Small intestine (tissue), 7 donors: ENCODE results near the gene SOX6. TPM values are rescaled to one million over a fixed set of nuclear protein-coding genes. Genes with fewer than 3 reads are reported as not detected.
A peak's percentile ranks its signal among the peaks of the same experiment; 100 is the strongest.

Experiments
- DNase-seq, 2 donors: peaks; one replicate each; pipeline versions ENCODE4 v3.0.0 to v3.0.0-alpha.2; 2013
- FAIRE-seq: peaks from 2 replicates; lab custom pipeline; 2012; peaks lifted over from hg19 to GRCh38; lab: Jason Lieb, UNC
- H3K27ac ChIP-seq, 3 donors: one replicate each; pipeline ENCODE4 v1.5.1; 2013; ENCODE audit warnings: low read length in 2 of 3, mild to moderate bottlenecking in 2 of 3, control low read depth in 1 of 3, inconsistent platforms in 1 of 3, low read depth in 1 of 3, moderate library complexity in 1 of 3
- H3K27me3 ChIP-seq, 3 donors: one replicate each; pipeline ENCODE4 v1.6.1; 2013; ENCODE audit warnings: low read length in 3 of 3, inconsistent platforms in 1 of 3; ENCODE audit not compliant: control insufficient read depth in 3 of 3, insufficient read depth in 3 of 3
- H3K36me3 ChIP-seq, 3 donors: one replicate each; pipeline ENCODE4 v1.6.1; 2013; ENCODE audit warnings: low read length in 3 of 3, inconsistent platforms in 1 of 3, low read depth in 1 of 3, mild to moderate bottlenecking in 1 of 3, moderate library complexity in 1 of 3; ENCODE audit not compliant: control insufficient read depth in 3 of 3, insufficient read depth in 2 of 3
- H3K4me1 ChIP-seq, 3 donors: one replicate each; pipeline ENCODE4 v1.6.1; 2013; ENCODE audit warnings: low read length in 2 of 3, inconsistent platforms in 1 of 3, low read depth in 1 of 3, mild to moderate bottlenecking in 1 of 3, moderate library complexity in 1 of 3; ENCODE audit not compliant: control insufficient read depth in 3 of 3, insufficient read depth in 2 of 3
- H3K4me3 ChIP-seq, 3 donors: one replicate each; pipeline ENCODE4 v1.5.1; 2013; ENCODE audit warnings: low read length in 3 of 3, control low read depth in 1 of 3, inconsistent platforms in 1 of 3, low read depth in 1 of 3, mild to moderate bottlenecking in 1 of 3, moderate library complexity in 1 of 3
- H3K9me3 ChIP-seq, 2 donors: one replicate each; pipeline ENCODE4 v1.6.1; 2013; ENCODE audit warnings: low read depth in 1 of 2, low read length in 1 of 2; ENCODE audit not compliant: control insufficient read depth in 2 of 2, insufficient read depth in 1 of 2
- WGBS, 3 donors: extraction: QIAGEN DNeasy Blood & Tissue Kit; methylation state at CpG; one replicate each; pipeline ENCODE4 v1.1.7; 2013; 5-methylcytosine and 5-hydroxymethylcytosine counted together
- polyA plus RNA-seq, 4 donors: library from polyadenylated mRNA; stranded (reverse) in 3 of 4; unstranded in 1 of 4; fragments of 200-250 nt in 3 of 4; fragments of 120-200 nt in 1 of 4; gene quantifications; one replicate each; pipeline versions ENCODE4 v1.2.1 to v1.2.3, GENCODE V29; 2013
- donor health status: healthy with polysubstance abuse.
- donor health status: control.
- donor health status: control.
- donor health status: Bipolar disorder and iron deficiency.
- donor health status: healthy.

The SOX6 gene
- polyA plus RNA-seq, 4 donors: 4.6 to 52.4 (median 7.7) TPM

DNA sequence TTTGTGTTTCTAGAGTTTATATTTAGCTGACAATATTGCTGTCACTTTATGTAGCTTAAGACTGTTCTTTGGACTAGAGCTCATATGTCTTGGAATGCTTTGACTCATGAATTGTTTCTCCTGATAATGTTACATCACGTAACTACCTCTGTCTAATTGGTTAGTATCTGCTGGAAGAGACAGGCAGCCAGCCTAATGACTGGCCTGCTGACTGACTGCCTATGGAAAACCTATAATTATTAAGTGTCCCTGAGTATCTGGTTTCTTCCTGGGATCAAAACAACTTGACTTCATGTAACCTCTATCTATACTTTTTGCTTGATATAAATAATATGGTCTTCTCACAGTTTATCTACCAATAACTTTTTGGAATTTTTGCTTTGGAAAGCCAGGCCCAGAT, 9.4 kb downstream of the SOX6 start:
- H3K27me3 ChIP-seq: no peaks in the 10 kb centered on the region
- DNase-seq: peak; percentile 77 to 84
- H3K27ac ChIP-seq: peak overlapping the region in 2 of 3 donors; percentile 20 to 90
- peaks cover 0 to 15% (median 2%) of the 10 kb centered on the region in 3 donors for H3K4me1 ChIP-seq
- H3K4me3 ChIP-seq: no peak overlapping the region
- WGBS, 3 donors: 19 to 65% (median 38%) methylated on average over 1 of the region's 1 CpG
- H3K36me3 ChIP-seq: no peaks in the 10 kb centered on the region
- H3K9me3 ChIP-seq: no peaks in the 10 kb centered on the region
- FAIRE-seq: no peak

DNA sequence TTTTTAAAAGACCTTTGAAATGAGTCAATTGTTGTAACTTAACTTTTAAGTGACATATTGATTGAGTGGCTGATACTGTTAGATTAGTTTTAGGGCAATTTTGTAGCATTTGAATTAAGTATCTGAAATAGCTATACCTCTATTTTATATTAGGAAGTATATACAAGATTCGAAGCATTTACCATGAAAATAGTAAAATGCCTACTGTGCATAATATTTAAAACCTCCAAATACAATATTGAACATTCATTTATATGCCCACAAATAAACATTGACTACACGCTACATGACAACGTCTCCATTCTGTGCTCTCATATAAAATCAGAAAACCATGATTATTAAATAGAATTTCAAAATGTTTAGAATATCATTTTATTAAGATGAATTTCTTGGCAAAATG, 14.5 kb downstream of the SOX6 start:
- Histone ChIP-seq H3K36me3 (peaks cover 0 to 2% (median 0%) of the 10 kb centered on the region in 3 donors), H3K9me3 (no peaks in the 10 kb centered on the region), H3K27me3 (no peaks in the 10 kb centered on the region), H3K4me3 (no peak overlapping the region), H3K27ac (no peak overlapping the region), H3K4me1 (peaks cover 0 to 30% (median 2%) of the 10 kb centered on the region in 3 donors)
- DNase-seq (no peak), FAIRE-seq (peak; percentile 26)
- whole genome bisulfite sequencing, 3 donors: 92 to 98% (median 94%) methylated on average over 3 of the region's 3 CpGs

DNA sequence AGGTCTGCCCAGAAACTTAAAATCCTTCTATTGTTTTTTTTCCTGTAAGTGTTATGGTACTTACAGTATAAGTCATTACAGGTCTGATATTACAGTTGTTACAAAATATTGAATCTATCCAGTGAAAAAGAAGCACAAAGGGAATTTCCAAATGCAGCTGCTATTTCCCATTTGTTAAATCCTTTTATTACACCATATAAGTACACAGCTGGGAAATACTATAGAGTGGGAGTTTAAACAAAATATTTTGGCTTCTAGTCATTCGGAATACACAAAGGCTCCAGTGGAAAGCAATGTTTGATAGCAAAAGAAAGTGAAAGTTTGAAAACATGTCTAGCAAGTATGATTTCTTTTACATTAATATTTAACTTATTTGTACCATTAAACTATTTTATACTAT, 18.0 kb downstream of the SOX6 start:
- 20 to 38% (median 25%) methylated on average over 1 of the region's 1 CpG for WGBS, 3 donors
- DNase-seq: peak; percentile 26 to 28
- Histone ChIP-seq H3K4me1 (peaks cover 0 to 32% (median 0%) of the 10 kb centered on the region in 3 donors), H3K36me3 (peaks cover 0 to 2% (median 0%) of the 10 kb centered on the region in 3 donors), H3K27me3 (no peaks in the 10 kb centered on the region), H3K27ac (no peak overlapping the region), H3K4me3 (no peak overlapping the region), H3K9me3 (no peaks in the 10 kb centered on the region)
- no peak for FAIRE-seq

DNA sequence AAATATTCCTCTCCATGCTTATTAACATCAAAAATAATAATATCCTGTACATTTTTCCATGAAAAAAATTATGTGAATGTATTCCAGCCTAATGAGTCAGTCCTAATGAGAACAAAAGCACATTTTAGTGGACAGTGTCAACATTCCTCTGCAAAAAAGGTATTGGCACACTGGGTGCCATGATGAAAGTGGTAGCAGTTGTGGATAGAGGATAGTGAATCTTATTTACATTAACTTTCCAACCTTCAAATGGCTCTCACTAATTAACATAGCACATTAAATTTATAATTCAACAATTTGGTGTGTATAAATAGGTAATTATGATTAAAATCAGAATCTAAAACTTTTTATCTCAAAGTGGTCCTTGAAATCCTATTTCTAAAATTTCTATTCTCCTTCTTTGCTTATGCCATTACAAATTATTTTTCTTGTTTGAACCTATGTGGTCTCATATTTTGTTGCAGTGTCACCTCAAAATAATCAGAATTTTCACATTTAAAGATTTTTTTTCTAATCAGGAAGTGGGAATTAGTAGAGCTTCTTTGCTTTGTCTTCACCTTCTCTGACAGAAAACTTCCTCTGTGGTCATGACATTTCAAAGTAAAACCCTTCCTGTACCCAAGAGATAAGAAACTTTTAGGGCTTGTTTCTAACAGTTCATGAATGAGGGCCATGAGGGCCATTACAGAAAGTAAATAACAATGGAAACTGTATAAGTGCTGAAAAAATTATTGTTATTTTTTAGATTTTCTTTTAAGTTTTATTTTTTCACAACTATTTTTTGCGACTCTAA, 18.7 kb downstream of the SOX6 start:
- peaks cover 0 to 32% (median 0%) of the 10 kb centered on the region in 3 donors for H3K4me1 ChIP-seq
- H3K4me3 ChIP-seq: no peak overlapping the region
- no peaks in the 10 kb centered on the region for H3K27me3 ChIP-seq
- DNase-seq (no peak), FAIRE-seq (no peak)
- no peaks in the 10 kb centered on the region for H3K9me3 ChIP-seq
- H3K36me3 ChIP-seq: peaks cover 0 to 2% (median 0%) of the 10 kb centered on the region in 3 donors
- 78 to 89% (median 88%) methylated on average over 1 of the region's 1 CpG for WGBS, 3 donors
- H3K27ac ChIP-seq: peak overlapping the region in 1 of 3 donors; percentile 36

DNA sequence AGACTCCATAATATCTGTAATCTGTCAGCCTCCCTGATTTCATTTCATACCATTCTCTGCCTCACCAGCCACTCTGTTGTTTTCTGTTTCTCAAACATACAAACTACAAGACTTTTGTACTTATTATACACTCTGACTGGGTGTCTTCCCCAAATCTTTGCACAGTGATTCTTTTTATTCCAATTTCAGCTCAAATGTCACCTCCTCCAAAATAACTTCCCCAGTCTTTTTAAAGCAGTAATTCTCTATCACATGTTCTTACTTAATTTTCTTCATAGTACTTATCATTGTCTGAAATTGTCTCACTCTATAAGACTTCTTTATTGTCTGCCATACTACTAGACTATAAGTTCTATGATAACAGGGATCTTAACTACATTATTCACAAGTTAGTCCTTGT, 19.6 kb downstream of the SOX6 start:
- no peak for FAIRE-seq
- H3K4me3 ChIP-seq: no peak overlapping the region
- peaks cover 0 to 32% (median 0%) of the 10 kb centered on the region in 3 donors for H3K4me1 ChIP-seq
- H3K9me3 ChIP-seq: no peaks in the 10 kb centered on the region
- H3K27me3 ChIP-seq: no peaks in the 10 kb centered on the region
- no peak for DNase-seq
- peak overlapping the region in 1 of 3 donors; percentile 76 for H3K27ac ChIP-seq
- peaks cover 0 to 2% (median 0%) of the 10 kb centered on the region in 3 donors for H3K36me3 ChIP-seq

DNA sequence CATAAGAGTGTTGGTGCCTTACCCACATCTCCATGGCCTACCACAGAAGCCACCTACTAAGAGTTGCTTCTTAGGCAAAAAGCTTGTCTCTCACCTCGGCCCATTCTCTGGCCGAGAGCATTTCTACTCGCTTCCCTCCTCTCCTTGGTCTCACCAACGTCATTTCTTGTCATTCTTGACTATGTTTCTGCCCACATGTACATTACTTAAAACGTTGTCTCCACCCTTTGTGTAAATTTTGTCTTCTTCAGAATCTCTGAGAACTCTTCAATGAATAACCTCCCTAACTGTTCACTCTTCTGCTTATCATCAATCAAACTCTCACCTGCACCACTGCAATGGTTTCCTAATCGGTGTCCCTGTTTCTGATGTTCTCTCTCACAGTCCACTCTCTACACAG, 20.1 kb downstream of the SOX6 start:
- DNase-seq (no peak), FAIRE-seq (no peak)
- Histone ChIP-seq H3K9me3 (no peaks in the 10 kb centered on the region), H3K27ac (peak overlapping the region in 1 of 3 donors; percentile 76), H3K4me3 (no peak overlapping the region), H3K27me3 (no peaks in the 10 kb centered on the region), H3K36me3 (peaks cover 0 to 2% (median 0%) of the 10 kb centered on the region in 3 donors), H3K4me1 (peaks cover 0 to 32% (median 0%) of the 10 kb centered on the region in 3 donors)
- WGBS, 3 donors: 41 to 69% (median 49%) methylated on average over 6 of the region's 6 CpGs

DNA sequence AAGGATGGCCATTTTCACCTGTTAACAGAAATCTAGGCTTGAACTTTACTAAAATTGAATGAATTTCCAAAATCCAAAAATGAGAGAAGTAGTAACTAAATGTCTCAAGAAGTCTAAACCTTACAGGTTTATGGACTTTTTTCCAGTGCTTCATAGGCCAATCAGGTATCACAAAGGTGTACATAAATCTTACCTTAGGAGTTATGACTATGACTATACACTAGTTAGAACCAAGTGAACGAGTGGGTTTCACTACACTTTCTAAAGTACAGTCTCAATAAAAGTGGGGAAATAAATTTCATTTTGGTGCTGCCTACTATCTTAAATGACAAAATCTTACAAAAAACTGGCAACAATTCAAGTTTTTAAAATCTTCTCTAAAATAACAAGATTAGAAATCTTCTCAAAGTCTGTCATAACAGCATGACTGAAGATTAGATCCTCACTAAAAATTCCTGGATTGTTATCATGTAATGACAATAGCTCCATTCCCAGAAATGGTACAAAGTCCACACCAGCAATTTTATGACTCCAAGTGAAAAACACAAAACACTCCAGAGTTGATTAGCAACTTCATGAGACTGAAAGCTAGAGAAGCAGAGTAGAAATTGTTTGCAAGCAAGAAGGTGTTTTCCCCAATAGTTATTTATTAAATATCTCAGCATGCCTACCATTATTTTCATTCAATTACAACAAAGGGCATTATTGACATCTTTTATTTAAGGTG, 20.9 kb downstream of the SOX6 start:
- no peaks in the 10 kb centered on the region for H3K27me3 ChIP-seq
- no peak overlapping the region for H3K4me3 ChIP-seq
- no peak for FAIRE-seq
- peak; percentile 85 to 88 for DNase-seq
- peaks cover 0 to under 1% (median 0%) of the 10 kb centered on the region in 3 donors for H3K36me3 ChIP-seq
- 16 to 51% (median 30%) methylated on average over 1 of the region's 1 CpG for WGBS, 3 donors
- peaks cover 0 to 29% (median 0%) of the 10 kb centered on the region in 3 donors for H3K4me1 ChIP-seq
- H3K9me3 ChIP-seq: no peaks in the 10 kb centered on the region
- H3K27ac ChIP-seq: peak overlapping the region in 1 of 3 donors; percentile 76

DNA sequence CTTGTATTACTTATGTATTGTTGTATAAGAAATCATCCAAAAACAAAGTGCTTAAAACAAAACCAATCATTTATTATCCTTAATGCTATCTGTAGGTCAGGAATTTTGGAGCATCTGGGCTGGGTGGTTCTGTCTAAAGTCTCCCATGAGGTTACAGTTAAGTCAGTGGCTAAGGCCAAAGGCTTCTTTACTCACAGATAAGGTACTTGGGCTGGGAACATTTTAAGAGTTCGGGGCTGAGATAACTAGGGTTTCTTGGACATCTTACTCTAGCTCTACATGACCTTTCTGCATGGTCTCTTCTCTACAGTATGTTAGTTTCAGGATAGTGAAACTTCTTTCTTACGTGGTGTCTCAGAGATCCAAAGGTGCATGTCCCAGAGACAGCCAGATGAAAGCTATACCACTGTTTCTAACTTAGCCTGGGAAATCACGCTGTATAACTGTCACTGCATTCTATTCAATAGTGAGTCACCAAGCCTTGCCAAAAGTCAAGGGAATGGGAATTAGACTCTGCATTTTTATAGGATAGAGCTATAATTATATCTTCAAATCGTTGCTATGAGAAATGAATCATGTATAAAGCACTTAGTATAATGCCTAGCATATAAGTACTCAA, 29.6 kb downstream of the SOX6 start:
- H3K27me3 ChIP-seq: no peaks in the 10 kb centered on the region
- FAIRE-seq: no peak
- WGBS, 3 donors: 66 to 75% (median 72%) methylated on average over 4 of the region's 4 CpGs
- peaks cover 0 to 3% of the 10 kb centered on the region in 2 donors for H3K9me3 ChIP-seq
- no peaks in the 10 kb centered on the region for H3K4me1 ChIP-seq
- no peak overlapping the region for H3K27ac ChIP-seq
- no peak for DNase-seq
- H3K36me3 ChIP-seq: peaks cover 0 to 3% (median 0%) of the 10 kb centered on the region in 3 donors
- H3K4me3 ChIP-seq: no peak overlapping the region
